NCI-H2107 treated with DMSO at 0.1 percent for 48 hours (cell line): ENCODE results near the gene GNAT2.

Source experiments
- DNase-seq: peaks from one replicate; lab custom pipeline; 2025; ENCODE audit not compliant: unreplicated experiment; lab: John Stamatoyannopoulos, UW

The GNAT2 gene

GRCh38 chr1:109628540-109629321 lies 9.3 kb upstream of the GNAT2 start:
- DNase-seq: no peak

GRCh38 chr1:109627692-109628399 lies 8.4 kb upstream of the GNAT2 start:
- DNase-seq: no peak

DNA sequence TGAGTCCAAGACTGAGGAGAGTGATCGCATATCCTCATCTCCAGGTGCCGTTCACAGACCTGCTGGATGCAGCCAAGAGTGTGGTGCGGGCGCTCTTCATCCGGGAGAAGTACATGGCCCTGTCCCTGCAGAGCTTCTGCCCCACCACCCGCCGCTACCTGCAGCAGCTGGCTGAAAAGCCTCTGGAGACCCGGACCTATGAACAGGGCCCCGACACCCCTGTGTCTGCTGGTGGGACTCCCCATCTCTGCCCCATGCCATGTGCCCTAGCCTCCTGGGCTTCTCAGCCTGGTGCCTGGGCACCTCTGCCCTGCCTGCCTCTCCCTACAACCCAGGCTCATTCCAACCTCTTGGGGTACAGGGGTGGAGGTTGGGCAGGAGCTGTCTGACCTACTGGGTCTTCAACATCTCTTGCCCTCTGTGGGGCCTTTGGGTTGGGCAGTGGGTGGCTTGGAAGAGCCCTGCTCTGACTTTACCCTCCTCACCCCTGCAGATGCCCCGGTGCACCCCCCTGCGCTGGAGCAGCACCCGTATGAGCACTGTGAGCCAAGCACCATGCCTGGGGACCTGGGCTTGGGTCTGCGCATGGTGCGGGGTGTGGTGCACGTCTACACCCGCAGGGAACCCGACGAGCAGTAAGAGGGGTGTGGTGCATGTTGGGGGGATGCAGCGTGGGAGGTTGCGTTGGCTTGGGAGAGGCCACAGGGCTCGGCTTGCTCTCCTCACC lies 7.4 kb upstream of the GNAT2 start:
- DNase-seq: no peak

DNA sequence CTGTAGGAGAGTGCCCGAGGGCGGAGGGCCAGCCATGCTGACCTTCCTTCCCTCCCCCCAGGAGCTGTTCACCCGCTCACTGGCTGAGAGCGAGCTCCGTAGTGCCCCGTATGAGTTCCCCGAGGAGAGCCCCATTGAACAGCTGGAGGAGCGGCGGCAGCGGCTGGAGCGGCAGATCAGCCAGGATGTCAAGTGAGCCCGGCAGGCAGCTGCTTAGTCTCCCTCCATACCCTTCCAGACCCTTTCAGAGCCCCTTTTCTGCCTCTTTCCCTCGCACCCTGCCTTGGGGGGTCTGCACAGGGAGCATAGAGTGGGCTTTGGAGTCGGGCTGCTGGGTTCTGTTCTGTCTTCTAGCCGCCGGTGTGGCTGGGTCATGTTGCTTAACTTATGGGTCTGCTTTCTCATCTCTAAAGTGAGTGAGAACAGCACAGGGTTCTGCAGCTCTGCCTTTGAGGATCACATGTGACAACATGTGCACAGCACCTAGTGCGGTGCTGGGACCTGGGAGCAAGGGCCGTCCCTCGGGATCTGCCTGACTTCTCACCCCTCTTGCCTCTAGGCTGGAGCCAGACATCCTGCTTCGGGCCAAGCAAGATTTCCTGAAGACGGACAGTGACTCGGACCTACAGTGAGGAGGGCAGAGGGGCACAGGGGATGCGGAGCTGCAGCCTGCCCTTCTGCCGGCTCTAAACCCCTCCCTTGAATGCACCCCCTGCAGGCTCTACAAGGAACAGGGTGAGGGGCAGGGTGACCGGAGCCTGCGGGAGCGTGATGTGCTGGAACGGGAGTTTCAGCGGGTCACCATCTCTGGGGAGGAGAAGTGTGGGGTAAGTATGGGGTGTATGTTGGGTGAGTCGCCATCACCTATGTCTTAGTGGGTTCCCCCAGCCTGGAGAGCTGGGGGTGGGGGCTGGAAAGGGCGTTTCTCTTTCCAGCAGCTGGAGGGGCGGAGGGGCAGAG lies 6.5 kb upstream of the GNAT2 start:
- DNase-seq: peak; percentile 24

DNA sequence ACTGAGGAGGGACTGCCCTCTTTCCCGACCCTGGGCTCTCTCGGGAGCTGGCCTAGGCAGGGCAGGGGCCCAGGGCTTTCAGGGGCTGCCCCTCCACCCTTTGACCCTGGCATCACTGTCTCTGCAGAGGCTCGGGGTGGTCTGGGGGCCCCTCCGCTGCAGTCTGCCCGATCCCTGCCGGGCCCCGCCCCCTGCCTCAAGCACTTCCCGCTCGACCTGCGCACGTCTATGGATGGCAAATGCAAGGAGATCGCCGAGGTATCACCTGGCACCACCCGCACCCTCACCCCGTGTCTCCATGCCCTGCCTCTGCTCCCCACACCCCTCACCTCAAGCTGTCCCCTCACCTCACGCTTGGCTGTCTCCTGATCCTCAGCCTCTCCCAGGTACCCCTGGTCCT lies 5.8 kb upstream of the GNAT2 start:
- no peak for DNase-seq

- DNase-seq: peak; percentile 84
Measured at GRCh38 chr1:109624201-109625010, 5.0 kb upstream of the GNAT2 start.

GRCh38 chr1:109623601-109624161 lies 4.3 kb upstream of the GNAT2 start:
- no peak for DNase-seq

DNA sequence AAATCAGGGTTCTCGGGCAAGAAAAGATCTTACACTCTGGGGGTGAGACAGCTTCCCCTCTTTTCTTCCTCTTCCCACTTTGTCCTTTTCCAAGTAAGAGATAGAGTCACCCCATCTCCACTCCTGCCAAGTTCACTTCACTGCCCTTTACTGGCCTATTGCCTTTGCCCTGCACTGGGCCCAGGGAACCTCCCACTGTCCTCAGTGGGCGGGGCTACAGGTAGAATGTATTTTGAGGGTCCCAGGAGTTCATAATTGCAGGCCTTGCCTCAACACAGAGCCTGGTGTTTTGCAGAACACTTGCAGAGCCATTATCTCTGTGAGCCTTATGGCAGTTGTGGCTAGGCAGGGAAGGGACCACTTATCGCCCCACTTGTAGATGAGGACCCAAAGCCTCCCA lies 3.5 kb upstream of the GNAT2 start:
- DNase-seq: no peak

- no peak for DNase-seq
Measured at GRCh38 chr1:109622137-109622892, 2.9 kb upstream of the GNAT2 start.

DNA sequence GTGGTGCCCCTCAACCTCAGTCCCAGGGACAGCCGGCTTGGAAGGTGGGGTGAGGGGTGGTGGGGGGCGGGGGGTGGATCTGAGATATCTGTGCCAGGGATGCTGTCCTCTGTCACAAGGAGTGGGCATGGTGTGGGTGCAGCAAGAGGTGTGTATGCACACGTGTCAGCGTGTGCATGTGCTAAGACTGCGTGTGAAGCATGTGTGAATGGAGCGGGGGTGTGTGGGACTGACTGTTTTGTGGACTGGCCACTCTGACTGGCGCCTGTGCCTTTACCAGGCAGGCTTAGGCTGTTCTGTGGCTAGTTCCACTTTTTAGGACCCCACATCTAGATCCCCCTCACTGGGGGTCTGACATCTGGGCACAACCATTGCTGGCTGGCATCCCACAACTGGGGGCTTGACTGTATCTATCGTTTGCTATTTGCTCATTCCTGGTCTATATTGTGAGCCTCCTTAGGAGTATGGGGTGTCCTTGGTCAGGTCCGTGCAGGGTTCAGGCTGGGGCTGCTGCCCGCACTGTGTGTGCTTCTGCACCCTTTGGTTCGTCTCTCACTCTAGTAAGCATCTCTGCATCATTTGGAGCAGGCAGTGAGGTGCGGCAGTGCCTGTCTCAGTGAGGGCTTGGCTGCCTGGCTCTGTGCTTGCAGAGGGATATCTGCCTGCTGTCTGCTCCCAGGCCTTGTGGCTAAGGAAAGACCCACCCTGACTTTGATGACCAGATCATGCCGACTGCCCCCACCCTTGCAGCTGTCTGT lies 2.1 kb upstream of the GNAT2 start:
- no peak for DNase-seq

DNA sequence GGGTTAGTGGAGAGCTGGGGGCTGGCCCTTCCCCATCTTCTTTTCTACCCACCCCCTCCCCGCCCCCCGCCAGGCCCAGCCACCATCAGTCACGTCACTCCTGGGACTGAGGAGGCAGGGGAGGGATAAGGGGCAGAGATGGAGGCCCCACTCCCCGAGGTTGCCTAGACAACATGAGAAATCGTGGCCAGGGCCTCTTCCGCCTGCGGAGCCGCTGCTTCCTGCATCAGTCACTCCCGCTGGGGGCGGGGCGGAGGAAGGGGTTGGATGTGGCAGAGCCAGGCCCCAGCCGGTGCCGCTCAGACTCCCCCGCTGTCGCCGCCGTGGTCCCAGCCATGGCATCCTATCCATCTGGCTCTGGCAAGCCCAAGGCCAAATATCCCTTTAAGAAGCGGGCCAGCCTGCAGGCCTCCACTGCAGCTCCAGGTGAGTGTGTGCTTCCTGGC lies 1.4 kb upstream of the GNAT2 start:
- DNase-seq: peak; percentile 87

- DNase-seq: no peak
Measured at GRCh38 chr1:109620401-109620791, 980 bp upstream of the GNAT2 start.

GRCh38 chr1:109618661-109619575 lies 498 bp downstream of the GNAT2 start:
- no peak for DNase-seq

DNA sequence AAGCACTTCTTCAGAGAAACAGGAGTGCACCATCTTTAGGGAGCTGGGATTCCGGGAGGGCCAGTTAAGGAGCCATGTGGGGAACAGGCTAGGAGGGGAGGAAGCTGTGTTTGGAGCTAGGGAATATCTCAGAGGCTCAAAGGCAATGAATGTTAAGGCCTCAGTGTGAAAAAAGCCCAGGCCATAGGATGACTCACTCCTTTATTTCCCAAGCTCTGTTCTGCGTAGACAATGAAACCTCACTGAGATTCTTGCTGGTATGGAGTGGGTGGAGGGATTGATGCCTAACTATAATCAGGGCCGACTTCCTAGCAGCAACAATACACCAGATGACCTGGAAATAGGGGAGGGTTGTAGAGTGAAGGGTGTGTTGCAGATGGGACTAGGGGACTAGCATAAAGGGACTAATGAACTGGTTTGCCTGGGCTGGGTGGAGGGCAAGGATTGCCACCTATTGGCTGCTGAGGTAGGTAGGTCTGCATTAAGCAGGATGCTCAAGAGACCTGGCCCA lies 2.1 kb downstream of the GNAT2 start:
- no peak for DNase-seq

- DNase-seq: no peak
Measured at GRCh38 chr1:109616391-109616790, 3.0 kb downstream of the GNAT2 start.

DNA sequence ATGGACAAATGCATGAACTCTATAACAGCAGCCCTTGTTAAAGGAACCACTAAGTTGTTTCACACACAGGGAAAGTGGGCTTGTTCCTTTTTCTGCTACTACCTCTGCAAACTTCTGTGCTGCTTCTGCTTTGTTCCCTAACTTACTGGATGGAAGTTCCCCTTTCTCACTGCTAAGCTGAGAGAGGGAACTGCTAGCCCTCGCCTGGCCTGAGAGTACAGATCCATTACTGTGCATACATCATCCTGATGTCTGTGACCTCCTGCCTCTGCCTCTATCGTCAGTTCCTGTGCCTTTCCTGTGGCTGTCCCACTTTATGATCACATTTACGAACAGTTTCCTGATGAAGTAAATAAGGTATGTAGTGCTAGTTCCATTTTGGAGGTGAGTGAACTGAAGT lies 3.5 kb downstream of the GNAT2 start:
- no peak for DNase-seq
